K562 (cell line): ENCODE data around the gene PCSK1. TPM values are rescaled to one million over a fixed set of nuclear protein-coding genes. Genes with fewer than 3 reads are reported as not detected.

Source experiments
- ATAC-seq: fragments of 200-7000 bp; cut with Tn5 transposase; 3 replicates; pipeline ENCODE4 v1.9.1; 2020; ENCODE audit warnings: moderate library complexity
- BruUV-seq: library from RNA; stranded (reverse); fragments of 400-500 nt; replicated peaks from 2 replicates; lab custom pipeline; 2021; lab: Mats Ljungman, UMichigan
- CTCF ChIA-PET: fragments of 300-600 bp; formaldehyde crosslinking; extraction: SDS; loops from one replicate; lab custom pipeline; 2021; ENCODE audit warnings: low intra/inter-chr PET ratio; lab: Yijun Ruan, JAX
- POLR2A ChIA-PET: fragments of 300-600, 350-650 bp; sonication (Branson Sonifier 250); formaldehyde crosslinking; extraction: SDS; loops from one replicate; lab custom pipeline; 2021; ENCODE audit warnings: antibody characterized with exemption, inconsistent platforms; lab: Yijun Ruan, JAX
- DNase-seq, 4 experiments: peaks; one replicate each; pipeline versions ENCODE4 v3.0.0 to v3.0.0-alpha.2; 2011 to 2018; ENCODE audit warnings: low spot score in 3 of 4, mixed read lengths in 3 of 4; ENCODE audit errors: extremely low read depth in 1 of 4
- FAIRE-seq: peaks from 2 replicates; lab custom pipeline; 2011; peaks lifted over from hg19 to GRCh38; lab: Jason Lieb, UNC
- H2AFZ ChIP-seq: 2 replicates; pipeline ENCODE4 v1.6.0; 2011; ENCODE audit warnings: low read depth, low read length, control low read depth, inconsistent platforms
- H3K27ac ChIP-seq: fragments of 200-600 bp; 3 replicates; pipeline ENCODE4 v1.8.0; 2011; ENCODE audit warnings: low read depth, mild to moderate bottlenecking, control low read depth, inconsistent platforms, low read length, moderate library complexity, mixed read lengths; ENCODE audit errors: extremely low read depth
- H3K27me3 ChIP-seq, 2 experiments: fragments of 300-600 bp in 1 of 2; 2 replicates in 1 of 2; 3 replicates in 1 of 2; pipeline versions ENCODE4 v1.6.0 to v1.8.0; 2011; ENCODE audit warnings: inconsistent platforms in 2 of 2, low read length in 2 of 2, mild to moderate bottlenecking in 1 of 2, mixed read lengths in 1 of 2, moderate library complexity in 1 of 2; ENCODE audit not compliant: control insufficient read depth in 2 of 2, insufficient read depth in 2 of 2
- H3K36me3 ChIP-seq: fragments of 300-600 bp; 3 replicates; pipeline ENCODE4 v1.8.0; 2011; ENCODE audit warnings: mild to moderate bottlenecking, low read length, inconsistent platforms; ENCODE audit not compliant: control insufficient read depth, insufficient read depth
- H3K4me1 ChIP-seq, 2 experiments: fragments of 200-600 bp in 1 of 2; replicated peaks in 1 of 2; 2 replicates in 1 of 2; 3 replicates in 1 of 2; pipeline versions ENCODE4 v1.5.1 to v1.8.0; 2011; ENCODE audit warnings: inconsistent platforms in 2 of 2, low read length in 2 of 2, mild to moderate bottlenecking in 1 of 2, mixed read lengths in 1 of 2, moderate library complexity in 1 of 2; ENCODE audit not compliant: control insufficient read depth in 2 of 2, insufficient read depth in 2 of 2
- H3K4me2 ChIP-seq: 2 replicates; pipeline ENCODE4 v1.6.1; 2011; ENCODE audit warnings: low read length, control low read depth, inconsistent platforms, mixed read lengths; ENCODE audit not compliant: insufficient read depth
- H3K4me3 ChIP-seq: fragments of 200-600 bp; sonication (generic), shearing (Covaris generic); 2 replicates; pipeline ENCODE4 v1.5.1; 2016; ENCODE audit warnings: control low read depth, inconsistent platforms
- H3K79me2 ChIP-seq: fragments of 200-600 bp; 3 replicates; pipeline ENCODE4 v1.8.0; 2011; ENCODE audit warnings: low read length, inconsistent platforms; ENCODE audit not compliant: control insufficient read depth, insufficient read depth
- H3K9ac ChIP-seq, 2 experiments: 2 replicates each; pipeline versions ENCODE4 v1.6.0 to v1.6.1; 2011; ENCODE audit warnings: low read depth in 2 of 2, low read length in 2 of 2, control low read depth in 1 of 2, inconsistent platforms in 1 of 2, mild to moderate bottlenecking in 1 of 2, mixed read lengths in 1 of 2; ENCODE audit not compliant: insufficient read depth in 1 of 2
- H3K9me1 ChIP-seq: one replicate; pipeline ENCODE4 v1.6.0; 2011; ENCODE audit warnings: inconsistent platforms, mild to moderate bottlenecking, low read length, moderate library complexity; ENCODE audit not compliant: control insufficient read depth, insufficient read depth
- H3K9me3 ChIP-seq: replicated peaks from 2 replicates; pipeline ENCODE4 v1.5.1; 2011; ENCODE audit warnings: low read depth, low read length, inconsistent platforms; ENCODE audit not compliant: control insufficient read depth, insufficient read depth
- H4K20me1 ChIP-seq: replicated peaks from 2 replicates; pipeline ENCODE4 v1.6.1; 2011; ENCODE audit warnings: low read length, inconsistent platforms, mixed read lengths; ENCODE audit not compliant: control insufficient read depth, insufficient read depth
- FOXA3 ChIP-seq, 2 experiments: fragments of 450-650 bp in 1 of 2; sonication (generic) in 1 of 2; formaldehyde crosslinking; IDR thresholded peaks in 1 of 2; conservative IDR thresholded peaks in 1 of 2; 2 replicates each; pipeline versions ENCODE4 v1.4.0 to v1.8.0; 2020 to 2022; ENCODE audit warnings: mild to moderate bottlenecking in 2 of 2, missing genetic modification reagents in 1 of 2
- FOXP1 ChIP-seq: sonication (generic); formaldehyde crosslinking; IDR thresholded peaks from 2 replicates; pipeline ENCODE4 v1.8.0; 2022; ENCODE audit warnings: mild to moderate bottlenecking, missing genetic modification reagents
- FUS ChIP-seq: fragments of 200-400 bp; formaldehyde crosslinking; optimal IDR thresholded peaks from 2 replicates; pipeline ENCODE3; 2017; ENCODE audit warnings: low read depth, low read length
- HOXB6 ChIP-seq: fragments of 250-450 bp; sonication (Bioruptor Pico); IDR thresholded peaks from 2 replicates; pipeline ENCODE4 v1.5.1; 2022; ENCODE audit warnings: mild to moderate bottlenecking, borderline replicate concordance
- JUND ChIP-seq, 2 experiments: IDR thresholded peaks; 2 replicates in 1 of 2; 3 replicates in 1 of 2; pipeline ENCODE4 v1.6.1; 2011; ENCODE audit warnings: borderline replicate concordance in 2 of 2, low read depth in 2 of 2, low read length in 2 of 2, improper control_type of control experiment in 1 of 2, missing biosample characterization in 1 of 2, missing genetic modification characterization in 1 of 2, missing genetic modification reagents in 1 of 2
- MCM5 ChIP-seq: fragments of 450-650 bp; IDR thresholded peaks from 2 replicates; pipeline ENCODE4 v1.6.1; 2016; ENCODE audit warnings: low read depth
- MXI1 ChIP-seq: IDR thresholded peaks from 2 replicates; pipeline ENCODE4 v1.6.1; 2011; ENCODE audit warnings: low read depth, mild to moderate bottlenecking, improper control_type of control experiment, low read length
- NCOA1 ChIP-seq: fragments of 450-650 bp; IDR thresholded peaks from 2 replicates; pipeline ENCODE4 v1.6.1; 2016; ENCODE audit warnings: low read depth
- PHB2 ChIP-seq: fragments of 450-650 bp; IDR thresholded peaks from 2 replicates; pipeline ENCODE4 v1.6.1; 2017; ENCODE audit warnings: low read depth
- PTRF ChIP-seq: fragments of 450-650 bp; IDR thresholded peaks from 2 replicates; pipeline ENCODE4 v1.6.1; 2016; ENCODE audit warnings: mild to moderate bottlenecking, missing genetic modification characterization, missing compliant biosample characterization
- SLC30A9 ChIP-seq: fragments of 250-450 bp; sonication (Bioruptor Pico); IDR thresholded peaks from 2 replicates; pipeline ENCODE4 v1.8.0; 2022; ENCODE audit warnings: mild to moderate bottlenecking, moderate library complexity
- SMAD1 ChIP-seq: fragments of 150-350 bp; IDR thresholded peaks from 2 replicates; pipeline ENCODE4 v1.6.1; 2014; ENCODE audit warnings: low read length, low read depth; ENCODE audit not compliant: partially characterized antibody
- STAT5B ChIP-seq: fragments of 250-450 bp; sonication (Bioruptor Pico); IDR thresholded peaks from 2 replicates; pipeline ENCODE4 v1.8.0; 2021; ENCODE audit warnings: mild to moderate bottlenecking, inconsistent platforms
- ZFX ChIP-seq: sonication (generic); formaldehyde crosslinking; IDR thresholded peaks from 2 replicates; pipeline ENCODE4 v1.8.0; 2022; ENCODE audit warnings: mild to moderate bottlenecking, missing genetic modification reagents, moderate library complexity
- ZNF224 ChIP-seq: sonication (generic); formaldehyde crosslinking; IDR thresholded peaks from 2 replicates; pipeline ENCODE4 v1.8.0; 2022; ENCODE audit warnings: mild to moderate bottlenecking, missing genetic modification reagents
- WGBS: fragments of 100-300 bp; shearing (Covaris generic); methylation state at CpG from one replicate; pipeline ENCODE4 v1.1.6; 2016; ENCODE audit warnings: low coverage, mixed read lengths; ENCODE audit not compliant: insufficient coverage; ENCODE audit errors: missing lambda C conversion rate; 5-methylcytosine and 5-hydroxymethylcytosine counted together
- in situ Hi-C: fragments of 300-500 bp; cut with MboI; formaldehyde crosslinking; loops from 4 replicates; pipeline ENCODE4 v1.15.0; 2018; ENCODE audit warnings: inconsistent platforms, mixed read lengths
- intact Hi-C: fragments of 100-400 bp; cut with micrococcal nuclease; formaldehyde crosslinking; loops from 2 replicates; pipeline ENCODE4 v1.14.2; 2022
- polyA plus RNA-seq, 8 experiments: library from polyadenylated mRNA; depleted of rRNA in 4 of 8; stranded (reverse) in 5 of 8; unstranded in 3 of 8; fragments of >200 nt; fragmentation: Nextera tagmentation in 2 of 8; fragmentation: Illumina TruSeq in 1 of 8; extraction: Ambion mirVana in 2 of 8; extraction: Trizol in 1 of 8; gene quantifications; 2 replicates each; pipeline versions ENCODE4 v1.2.1 to v1.2.3, GENCODE V29; 2011 to 2014; ENCODE audit warnings: inconsistent platforms in 1 of 8, missing spikeins in 1 of 8
- total RNA-seq, 7 experiments: library from RNA; depleted of rRNA in 6 of 7; stranded (reverse); fragments of >200 nt in 6 of 7; fragmentation: Illumina TruSeq in 2 of 7; extraction: Trizol in 2 of 7; gene quantifications; 2 replicates each; pipeline versions ENCODE4 v1.2.1 to v1.2.3, GENCODE V29; 2011 to 2021; ENCODE audit warnings: low replicate concordance in 1 of 7
- TF ChIP-seq, protein P1 (sequence below): IDR thresholded peaks from 2 replicates; pipeline ENCODE4 v1.6.1; 2011; ENCODE audit warnings: borderline replicate concordance, low read depth, mild to moderate bottlenecking, moderate library complexity, low read length; ENCODE audit not compliant: insufficient read depth, poor library complexity, severe bottlenecking
- TF ChIP-seq, protein P2 (sequence below): sonication (generic); formaldehyde crosslinking; IDR thresholded peaks from 2 replicates; pipeline ENCODE4 v1.9.0; 2022; ENCODE audit warnings: mild to moderate bottlenecking, missing genetic modification reagents
- TF ChIP-seq, protein P3 (sequence below): fragments of 450-650 bp; IDR thresholded peaks from 2 replicates; pipeline ENCODE4 v1.6.1; 2017; ENCODE audit warnings: antibody characterized with exemption

Gene PCSK1
- total and polyA plus RNA-seq, 9 of the 15 experiments (the other 6 are each of a cell fraction or from before 2014, with no cell fraction given), result not detected

DNA sequence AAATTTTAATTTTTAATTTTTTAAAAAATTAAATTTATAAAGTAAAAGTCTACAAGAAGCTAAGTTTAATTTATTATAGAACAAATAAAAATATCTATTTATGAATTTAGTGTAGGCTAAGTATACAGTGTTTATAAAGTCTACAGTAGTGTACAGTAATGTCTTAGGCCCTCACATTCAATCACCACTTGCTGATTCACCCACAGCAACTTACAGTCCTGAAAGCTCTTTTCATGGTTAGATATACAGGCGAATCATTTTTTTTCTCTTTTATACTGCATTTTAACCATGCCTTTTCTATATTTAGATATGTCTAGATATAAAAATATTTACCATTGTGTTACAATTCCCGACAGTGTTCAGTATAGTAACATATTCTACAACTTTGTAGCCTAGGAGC, 55.9 kb downstream of the PCSK1 start:
- intact Hi-C loops (no loop called here), in situ Hi-C loops (no loop called here)
- TF ChIP-seq ZFX (CRISPR knock-in tag), result no peak
- TF ChIP-seq, protein P1, sequence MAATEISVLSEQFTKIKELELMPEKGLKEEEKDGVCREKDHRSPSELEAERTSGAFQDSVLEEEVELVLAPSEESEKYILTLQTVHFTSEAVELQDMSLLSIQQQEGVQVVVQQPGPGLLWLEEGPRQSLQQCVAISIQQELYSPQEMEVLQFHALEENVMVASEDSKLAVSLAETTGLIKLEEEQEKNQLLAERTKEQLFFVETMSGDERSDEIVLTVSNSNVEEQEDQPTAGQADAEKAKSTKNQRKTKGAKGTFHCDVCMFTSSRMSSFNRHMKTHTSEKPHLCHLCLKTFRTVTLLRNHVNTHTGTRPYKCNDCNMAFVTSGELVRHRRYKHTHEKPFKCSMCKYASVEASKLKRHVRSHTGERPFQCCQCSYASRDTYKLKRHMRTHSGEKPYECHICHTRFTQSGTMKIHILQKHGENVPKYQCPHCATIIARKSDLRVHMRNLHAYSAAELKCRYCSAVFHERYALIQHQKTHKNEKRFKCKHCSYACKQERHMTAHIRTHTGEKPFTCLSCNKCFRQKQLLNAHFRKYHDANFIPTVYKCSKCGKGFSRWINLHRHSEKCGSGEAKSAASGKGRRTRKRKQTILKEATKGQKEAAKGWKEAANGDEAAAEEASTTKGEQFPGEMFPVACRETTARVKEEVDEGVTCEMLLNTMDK, result no peak
- TF ChIP-seq NCOA1, result no peak
- no peak for TF ChIP-seq PTRF (tag)
- no peak for TF ChIP-seq HOXB6 (CRISPR knock-in tag)
- no peak for TF ChIP-seq FUS
- no peak for TF ChIP-seq ZNF224 (CRISPR knock-in tag)
- no peak for TF ChIP-seq FOXP1 (CRISPR knock-in tag)
- no peak for TF ChIP-seq MXI1
- TF ChIP-seq MCM5, result no peak
- no peak for TF ChIP-seq JUND (IDR thresholded peaks at IDR 0.05; ENCODE audit: borderline replicate concordance, low read depth, low read length)
- TF ChIP-seq JUND (tag; IDR thresholded peaks at IDR 0.05; ENCODE audit: borderline replicate concordance, low read depth, low read length), result no peak
- TF ChIP-seq SLC30A9 (CRISPR knock-in tag), result no peak
- no peak for TF ChIP-seq STAT5B (CRISPR knock-in tag)
- no peak for TF ChIP-seq SMAD1
- TF ChIP-seq, protein P2, sequence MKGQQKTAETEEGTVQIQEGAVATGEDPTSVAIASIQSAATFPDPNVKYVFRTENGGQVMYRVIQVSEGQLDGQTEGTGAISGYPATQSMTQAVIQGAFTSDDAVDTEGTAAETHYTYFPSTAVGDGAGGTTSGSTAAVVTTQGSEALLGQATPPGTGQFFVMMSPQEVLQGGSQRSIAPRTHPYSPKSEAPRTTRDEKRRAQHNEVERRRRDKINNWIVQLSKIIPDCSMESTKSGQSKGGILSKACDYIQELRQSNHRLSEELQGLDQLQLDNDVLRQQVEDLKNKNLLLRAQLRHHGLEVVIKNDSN (CRISPR knock-in tag), result no peak
- no peak for TF ChIP-seq FOXA3 (CRISPR knock-in tag; conservative IDR thresholded peaks at IDR 0.05 in 1 of 2, IDR thresholded peaks at IDR 0.05 in 1 of 2)
- TF ChIP-seq PHB2, result no peak
- TF ChIP-seq, protein P3, sequence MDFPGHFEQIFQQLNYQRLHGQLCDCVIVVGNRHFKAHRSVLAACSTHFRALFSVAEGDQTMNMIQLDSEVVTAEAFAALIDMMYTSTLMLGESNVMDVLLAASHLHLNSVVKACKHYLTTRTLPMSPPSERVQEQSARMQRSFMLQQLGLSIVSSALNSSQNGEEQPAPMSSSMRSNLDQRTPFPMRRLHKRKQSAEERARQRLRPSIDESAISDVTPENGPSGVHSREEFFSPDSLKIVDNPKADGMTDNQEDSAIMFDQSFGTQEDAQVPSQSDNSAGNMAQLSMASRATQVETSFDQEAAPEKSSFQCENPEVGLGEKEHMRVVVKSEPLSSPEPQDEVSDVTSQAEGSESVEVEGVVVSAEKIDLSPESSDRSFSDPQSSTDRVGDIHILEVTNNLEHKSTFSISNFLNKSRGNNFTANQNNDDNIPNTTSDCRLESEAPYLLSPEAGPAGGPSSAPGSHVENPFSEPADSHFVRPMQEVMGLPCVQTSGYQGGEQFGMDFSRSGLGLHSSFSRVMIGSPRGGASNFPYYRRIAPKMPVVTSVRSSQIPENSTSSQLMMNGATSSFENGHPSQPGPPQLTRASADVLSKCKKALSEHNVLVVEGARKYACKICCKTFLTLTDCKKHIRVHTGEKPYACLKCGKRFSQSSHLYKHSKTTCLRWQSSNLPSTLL, result no peak
- Histone ChIP-seq H3K27ac (no peak overlapping the region), H3K79me2 (no peaks in the 10 kb centered on the region), H3K36me3 (no peaks in the 10 kb centered on the region), H3K9me1 (no peaks in the 10 kb centered on the region), H3K4me3 (no peak overlapping the region), H3K9ac (no peak overlapping the region), H4K20me1 (no peaks in the 10 kb centered on the region; the same call in 1 of the 2 replicates), H3K27me3 (no peaks in the 10 kb centered on the region; a peak in 1 of 5 replicates), H2AFZ (no peak overlapping the region), H3K4me1 (no peaks in the 10 kb centered on the region), H3K4me2 (no peak overlapping the region), H3K9me3 (no peaks in the 10 kb centered on the region)
- WGBS, result 7% methylated on average over 2 of the region's 2 CpGs
- ChIA-PET POLR2A (no interaction called here), CTCF (no interaction called here)
- ATAC-seq (no peak), DNase-seq (no peak), FAIRE-seq (no peak)
- no TSS peak for BruUV-seq
